ENCODE results near the gene SMOC1.

Gene SMOC1

DNA sequence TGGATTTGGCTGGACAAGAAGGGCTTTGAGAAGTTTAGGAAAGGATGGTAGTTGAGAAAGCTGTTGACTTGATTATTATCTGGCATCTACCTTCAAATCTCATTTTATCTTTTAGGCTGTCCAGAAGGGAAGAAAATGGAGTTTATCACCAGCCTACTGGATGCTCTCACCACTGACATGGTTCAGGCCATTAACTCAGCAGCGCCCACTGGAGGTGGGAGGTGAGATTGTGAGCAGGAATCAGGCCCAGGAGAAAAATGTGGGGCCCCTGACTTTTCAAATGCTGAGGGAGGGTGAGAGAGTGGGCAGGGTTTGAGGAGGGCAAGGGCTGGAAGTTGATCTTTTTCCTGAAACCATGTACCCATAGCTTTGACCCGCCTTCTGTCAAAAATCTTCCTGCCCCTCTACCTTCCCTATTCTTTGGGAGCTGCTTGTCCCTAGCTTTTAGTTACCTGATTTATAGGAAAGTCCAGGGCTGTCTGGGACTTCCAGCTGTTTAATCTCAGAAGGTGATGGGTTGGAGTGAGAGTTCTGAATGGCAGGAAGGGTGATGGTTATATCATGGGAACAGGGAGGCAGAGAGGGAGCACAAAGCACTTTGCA, 134.2 kb downstream of the SMOC1 start:
- DNase-seq = peak; percentile 42 to 46

DNA sequence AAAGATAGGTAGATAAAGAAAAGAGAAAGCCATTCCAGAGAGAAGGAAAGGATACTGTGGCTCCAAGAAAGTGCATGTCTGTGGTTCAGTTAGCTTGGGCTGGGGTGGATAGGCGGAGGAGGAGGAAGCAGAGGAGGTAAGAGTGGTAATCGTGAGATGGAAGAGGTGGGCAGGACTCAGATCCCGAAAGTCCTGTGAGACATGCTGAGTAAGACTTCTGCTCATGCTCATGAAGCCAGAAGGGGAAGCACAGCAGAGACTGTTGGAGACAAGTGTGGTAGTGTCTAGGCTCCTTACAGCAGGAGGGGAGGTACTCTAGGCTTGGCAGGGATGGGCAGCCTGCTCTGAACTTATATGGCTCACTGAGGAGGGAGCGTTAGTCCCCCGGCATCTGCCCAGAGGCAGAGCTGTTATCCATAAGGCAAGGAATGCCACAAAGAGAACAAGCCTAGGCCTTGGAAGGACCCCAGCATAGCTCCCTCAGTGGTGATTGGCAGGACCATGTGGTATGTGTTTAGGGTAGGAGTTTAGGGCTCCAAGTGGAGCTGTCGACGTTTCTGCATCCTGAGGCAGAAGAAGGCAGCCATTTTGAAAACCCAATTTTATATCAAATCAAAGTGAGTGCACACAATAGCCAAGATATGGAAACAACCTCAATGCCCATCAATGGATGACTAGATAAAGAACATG, 135.3 kb downstream of the SMOC1 start:
- no peak for DNase-seq

DNA sequence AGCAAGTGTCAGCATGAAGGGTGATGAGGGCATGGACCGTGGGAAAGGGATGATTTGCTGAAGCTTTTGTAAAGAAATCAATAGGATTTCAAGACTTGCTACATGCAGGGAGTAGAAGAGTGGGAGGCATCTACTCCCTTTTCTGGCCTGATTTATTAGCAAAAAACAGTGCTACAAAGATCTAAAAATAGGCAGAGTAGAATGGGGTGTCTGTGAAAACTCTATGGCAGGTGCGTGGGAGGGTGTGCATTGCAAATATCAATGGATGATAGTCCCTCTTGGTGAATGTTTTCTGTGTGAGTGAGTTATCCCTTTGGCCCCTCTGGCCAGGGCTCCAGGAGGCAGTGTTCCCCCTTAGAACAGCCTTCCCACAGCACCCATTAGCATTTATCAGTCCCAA, 139.0 kb downstream of the SMOC1 start:
- no peak for DNase-seq

DNA sequence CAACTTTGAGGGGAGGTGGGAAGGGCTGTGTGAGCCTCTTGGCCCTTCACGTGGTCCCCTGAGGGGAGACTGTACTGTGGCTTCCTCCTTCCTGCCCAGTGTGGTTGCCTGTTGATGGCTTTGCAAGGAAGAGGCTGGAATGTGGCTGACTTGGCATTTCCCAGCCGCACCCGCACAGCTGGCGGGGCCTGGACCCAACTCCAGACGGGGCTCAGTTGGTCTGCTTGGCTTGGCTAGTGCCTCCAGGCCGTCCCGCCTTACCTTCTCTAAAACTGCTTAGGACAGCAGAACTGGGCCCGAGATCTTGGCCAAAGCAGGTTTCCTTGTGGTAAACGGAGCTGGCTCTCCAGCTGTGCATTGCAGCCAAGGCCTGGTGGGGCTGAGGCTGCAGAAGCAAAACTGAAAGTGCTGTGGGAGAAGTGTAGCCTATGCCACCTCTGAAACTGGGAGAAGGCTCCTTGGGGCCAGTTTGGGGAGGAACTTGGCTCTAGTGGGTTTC, 139.5 kb downstream of the SMOC1 start:
- no peak for DNase-seq

DNA sequence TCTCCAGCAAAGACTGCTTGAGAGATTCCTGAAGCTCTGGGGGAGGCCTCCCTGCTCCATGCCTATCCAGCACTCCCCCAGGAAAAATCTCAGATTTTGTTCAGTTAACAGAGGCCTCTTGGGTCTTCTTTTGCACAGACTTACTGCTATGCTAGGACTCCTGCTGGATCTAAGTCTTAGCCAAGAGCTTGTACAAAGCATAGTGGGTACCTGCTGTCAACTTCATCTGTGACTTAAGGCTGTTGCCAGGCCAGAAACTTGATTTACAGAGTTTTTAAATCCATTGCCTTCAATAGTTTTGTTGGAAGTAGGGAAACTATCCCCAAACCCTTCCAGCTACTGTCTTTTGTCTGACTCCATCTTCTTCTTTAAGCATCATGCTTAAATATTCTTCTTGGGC, 140.5 kb downstream of the SMOC1 start:
- DNase-seq = no peak

DNA sequence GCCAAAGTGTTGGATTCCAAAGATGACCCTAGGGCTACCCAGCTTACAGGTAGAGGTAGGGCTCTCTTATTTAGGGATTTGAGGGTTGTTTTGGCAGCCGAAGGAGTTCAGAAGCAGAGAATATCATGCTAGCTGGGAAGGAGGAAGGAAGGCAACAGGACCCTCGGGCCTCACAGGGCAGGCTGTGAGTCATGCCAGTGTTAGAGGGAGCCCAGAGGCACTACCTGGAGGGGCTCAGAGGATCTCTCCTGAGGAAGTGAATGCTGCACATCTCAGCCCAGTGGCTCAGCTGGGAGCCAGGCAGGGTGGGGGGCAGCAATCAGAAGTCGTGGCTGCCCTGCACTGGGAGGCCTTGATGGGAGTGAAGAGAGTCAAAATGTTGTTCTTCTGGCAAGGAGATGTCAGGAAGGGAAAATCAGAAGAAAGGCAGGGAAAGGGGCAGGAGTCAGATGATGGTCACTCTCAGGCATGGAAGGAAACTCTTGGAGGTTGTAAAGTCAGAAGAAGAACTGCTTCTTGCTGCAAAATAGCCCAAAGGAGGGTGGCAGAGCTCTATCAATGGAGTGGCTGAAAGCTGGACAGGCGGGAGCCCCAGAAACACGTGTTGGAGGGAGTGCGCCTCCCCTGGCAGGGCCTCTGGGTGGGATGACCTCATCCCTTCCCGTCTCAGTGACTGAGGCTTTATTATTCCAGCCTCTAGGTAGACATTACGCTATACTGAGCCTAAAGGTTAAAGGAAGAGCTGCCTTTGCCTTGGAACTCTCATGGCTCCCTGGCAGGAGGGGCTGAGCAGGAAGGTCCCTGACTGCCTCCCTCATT, 141.3 kb downstream of the SMOC1 start:
- no peak for DNase-seq

DNA sequence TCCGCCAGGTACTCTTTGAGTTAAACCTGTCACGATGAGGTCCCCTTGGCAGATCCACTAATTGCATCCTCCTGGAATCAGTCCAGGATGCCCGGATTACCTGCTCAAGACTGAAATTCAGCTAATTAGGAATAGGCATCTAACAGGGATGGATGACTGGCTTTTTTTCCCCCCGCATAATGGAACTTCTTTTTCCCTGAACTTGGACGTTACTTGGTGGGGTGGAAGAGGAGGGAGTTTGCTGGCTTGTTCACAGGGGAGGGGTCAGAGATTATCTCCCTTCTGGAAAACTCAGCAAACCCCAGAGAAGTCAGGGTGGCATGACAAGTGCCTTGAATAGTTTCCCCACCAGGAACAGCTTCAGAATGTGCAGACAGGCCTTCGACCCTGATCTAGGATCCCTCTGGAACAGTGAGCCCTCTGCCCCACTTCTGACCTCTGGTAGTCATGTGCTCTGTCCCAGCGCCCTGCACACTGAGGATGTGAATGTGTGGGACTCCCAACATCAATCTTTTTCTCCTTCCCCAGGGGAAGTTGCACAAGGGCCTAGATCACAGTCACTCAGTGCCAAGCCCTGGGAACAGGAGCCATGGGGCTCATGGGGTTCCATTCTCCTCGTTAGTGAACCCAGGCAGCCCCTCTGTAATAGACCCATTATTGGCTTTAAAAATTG, 142.5 kb downstream of the SMOC1 start:
- DNase-seq = no peak

DNA sequence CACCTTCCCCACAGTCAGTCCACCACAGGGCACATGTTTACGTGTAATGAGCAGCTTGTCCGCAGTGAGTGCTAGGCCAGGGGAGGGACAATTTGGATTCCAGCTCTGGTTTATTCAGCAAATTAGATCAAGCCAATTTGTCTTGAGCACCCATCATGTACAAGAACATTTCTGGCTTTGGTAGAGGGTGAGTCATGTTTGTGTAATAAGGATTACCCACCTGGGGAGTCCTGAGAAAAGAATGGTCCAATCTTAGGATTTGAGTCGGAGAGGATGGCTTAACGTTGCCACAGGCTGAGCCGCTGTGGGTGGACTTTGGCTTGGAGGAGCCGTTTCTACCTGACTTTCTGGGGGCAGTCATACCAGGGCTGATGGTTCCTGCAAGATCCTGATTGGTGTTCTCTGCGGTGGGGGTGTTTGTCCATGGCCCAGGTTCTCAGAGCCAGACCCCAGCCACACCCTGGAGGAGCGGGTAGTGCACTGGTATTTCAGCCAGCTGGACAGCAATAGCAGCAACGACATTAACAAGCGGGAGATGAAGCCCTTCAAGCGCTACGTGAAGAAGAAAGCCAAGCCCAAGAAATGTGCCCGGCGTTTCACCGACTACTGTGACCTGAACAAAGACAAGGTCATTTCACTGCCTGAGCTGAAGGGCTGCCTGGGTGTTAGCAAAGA, 143.7 kb downstream of the SMOC1 start:
- DNase-seq = no peak

DNA sequence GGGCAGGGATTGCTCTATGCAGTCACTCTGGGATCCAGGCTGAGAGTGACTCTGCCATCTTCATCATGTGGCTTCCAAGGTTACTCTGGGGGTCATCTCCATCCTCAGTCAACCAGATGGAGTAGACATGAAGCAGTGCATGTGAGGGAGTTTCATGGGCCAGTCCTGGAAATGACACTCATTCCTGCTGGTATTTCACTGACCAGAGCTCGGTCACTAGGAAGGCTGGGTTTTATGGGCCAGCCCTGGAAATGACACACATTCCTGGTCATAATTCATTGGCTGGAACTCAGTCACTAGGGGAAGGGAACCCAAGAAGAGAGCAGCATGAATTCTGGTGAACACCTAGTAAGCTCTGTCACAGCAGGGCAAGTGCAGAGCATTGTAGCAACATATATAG, 144.7 kb downstream of the SMOC1 start:
- DNase-seq = no peak

DNA sequence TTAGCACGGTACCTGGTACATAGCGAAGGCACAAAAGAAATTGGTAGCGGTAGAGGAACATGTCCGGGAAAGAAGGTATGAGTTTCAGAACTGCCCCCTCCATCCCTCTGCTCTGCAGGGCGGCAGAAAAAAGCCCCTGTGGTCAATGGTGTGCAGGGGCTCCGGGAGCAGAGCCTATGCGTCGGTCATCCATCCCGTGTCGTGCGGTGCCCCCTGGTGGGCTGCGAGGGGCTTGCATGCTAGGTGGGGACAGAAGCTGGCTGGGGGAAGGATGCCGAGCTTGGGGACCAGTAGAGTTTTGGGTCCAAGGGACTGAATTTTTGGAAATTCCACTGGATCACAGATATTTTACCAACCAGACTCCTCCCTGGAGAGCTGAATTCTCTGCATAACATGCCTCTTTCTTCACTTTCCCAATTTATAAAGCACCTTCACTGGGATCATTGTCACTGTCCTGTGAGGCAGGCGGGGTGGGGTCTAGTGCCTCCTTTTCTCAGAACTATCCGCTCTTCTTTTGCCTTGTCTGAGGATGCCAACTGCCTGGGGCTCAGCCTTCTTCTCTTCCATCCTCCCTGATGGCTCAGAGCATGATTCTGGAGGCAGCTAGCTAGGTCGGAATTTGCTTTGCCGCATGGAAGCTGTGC, 148.7 kb downstream of the SMOC1 start:
- DNase-seq = peak; percentile 59 to 86

DNA sequence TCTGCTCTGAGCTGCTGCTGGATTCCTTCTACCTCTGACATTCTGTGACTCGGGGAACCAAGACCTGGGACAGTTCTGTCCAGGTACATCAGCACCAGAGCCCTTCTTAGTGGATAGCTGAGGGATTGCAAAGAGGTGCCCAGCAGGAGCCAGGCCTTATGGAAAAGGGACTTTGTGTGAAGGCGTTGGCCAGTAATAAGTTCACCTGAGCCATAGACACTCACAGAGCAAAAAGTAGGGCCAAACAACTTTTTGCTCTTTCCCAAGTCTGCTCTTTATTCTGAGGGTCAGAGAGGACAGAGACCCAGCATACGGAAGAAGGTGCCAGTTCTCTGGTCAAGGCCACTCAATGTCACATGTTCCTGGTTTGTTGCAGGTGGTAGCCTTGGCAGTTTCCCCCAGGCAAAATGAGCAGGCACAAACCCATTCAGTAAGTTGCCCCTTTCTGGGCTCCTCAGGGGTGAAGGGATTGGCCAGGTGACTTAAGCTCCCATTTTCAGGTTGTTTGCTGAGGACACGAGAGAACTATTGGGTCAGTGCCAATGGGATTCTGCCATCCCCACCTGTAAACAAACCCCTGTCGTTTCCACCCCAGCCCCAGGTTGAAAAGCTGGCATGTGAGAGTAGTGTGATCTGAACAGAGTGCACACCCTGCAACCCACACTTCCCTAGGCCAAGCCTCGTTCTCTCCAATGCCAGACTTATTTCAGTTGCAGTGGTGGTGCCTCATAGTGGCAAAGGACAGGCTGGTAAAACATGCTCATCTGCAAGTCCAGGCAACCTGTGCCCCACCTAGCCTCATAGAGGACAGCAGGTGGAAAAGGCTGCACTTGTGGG, 150.3 kb downstream of the SMOC1 start:
- no peak for DNase-seq

DNA sequence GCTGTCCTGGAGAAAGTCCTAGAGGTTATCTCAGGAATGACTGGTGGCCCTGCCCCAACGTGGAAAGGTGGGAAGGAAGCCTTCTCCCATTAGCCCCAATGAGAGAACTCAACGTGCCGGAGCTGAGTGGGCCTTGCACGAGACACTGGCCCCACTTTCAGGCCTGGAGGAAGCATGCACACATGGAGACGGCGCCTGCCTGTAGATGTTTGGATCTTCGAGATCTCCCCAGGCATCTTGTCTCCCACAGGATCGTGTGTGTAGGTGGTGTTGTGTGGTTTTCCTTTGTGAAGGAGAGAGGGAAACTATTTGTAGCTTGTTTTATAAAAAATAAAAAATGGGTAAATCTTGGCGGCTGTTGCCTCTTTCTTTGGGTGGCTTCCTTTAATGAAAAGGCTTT, 152.8 kb downstream of the SMOC1 start:
- no peak for DNase-seq

DNA sequence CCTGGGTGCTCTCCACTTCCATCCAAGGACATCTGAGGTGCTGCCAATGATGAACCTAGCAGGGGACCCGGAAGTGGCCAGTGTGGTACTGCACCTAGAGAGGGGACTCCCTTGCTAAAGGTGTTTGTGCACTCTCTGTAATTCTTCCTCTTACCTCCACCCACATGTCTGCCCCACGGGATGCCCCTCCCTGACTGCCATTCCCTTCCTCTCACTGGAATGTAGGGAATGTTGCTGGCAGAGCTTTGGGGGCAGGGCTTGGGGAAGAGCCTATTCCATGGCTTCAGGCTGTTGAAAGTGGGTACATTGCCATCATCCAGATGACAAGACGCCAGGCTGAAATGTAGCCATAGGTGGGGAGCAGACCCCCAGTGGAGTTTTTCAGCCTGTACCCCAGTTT, 153.2 kb downstream of the SMOC1 start:
- DNase-seq = no peak

DNA sequence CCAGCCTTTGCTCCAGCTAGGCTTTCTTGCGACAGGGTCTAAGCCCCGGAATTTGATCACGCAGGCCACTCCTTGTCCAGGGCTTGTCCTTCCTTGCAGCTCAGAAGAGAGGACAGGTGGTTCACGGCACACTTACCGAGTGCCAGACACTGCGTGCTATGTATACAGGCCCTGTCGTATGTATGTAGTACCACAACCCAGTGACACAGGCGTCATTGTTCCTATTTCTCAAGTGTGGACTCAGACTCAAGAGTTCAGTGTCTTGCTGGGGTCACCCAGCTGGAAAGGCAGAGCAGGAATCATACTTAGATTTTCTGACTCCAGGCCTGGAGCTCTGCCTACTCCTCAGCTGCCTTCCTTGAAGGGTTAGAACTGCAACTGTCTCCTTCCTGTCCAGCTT, 153.9 kb downstream of the SMOC1 start:
- no peak for DNase-seq

DNA sequence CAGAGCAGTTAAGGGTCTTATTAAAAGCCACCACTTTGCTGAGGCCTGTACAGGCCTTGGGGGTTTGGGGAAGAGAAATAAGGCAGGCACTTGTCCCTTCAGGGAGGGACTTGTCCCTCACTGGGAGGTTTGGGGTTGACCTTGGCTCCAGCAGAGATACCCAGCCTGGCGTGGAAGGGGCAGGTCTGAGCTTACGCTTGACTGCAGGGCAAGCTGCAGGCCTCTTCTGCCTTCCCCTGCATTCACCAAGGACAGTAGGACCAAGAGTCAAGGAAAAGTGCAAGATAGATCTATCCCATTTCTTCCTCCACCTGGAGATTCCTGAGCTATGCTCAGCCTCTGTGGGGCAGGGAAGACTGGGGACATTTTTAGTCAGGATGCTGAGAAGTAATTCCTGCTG, 154.3 kb downstream of the SMOC1 start:
- no peak for DNase-seq

DNA sequence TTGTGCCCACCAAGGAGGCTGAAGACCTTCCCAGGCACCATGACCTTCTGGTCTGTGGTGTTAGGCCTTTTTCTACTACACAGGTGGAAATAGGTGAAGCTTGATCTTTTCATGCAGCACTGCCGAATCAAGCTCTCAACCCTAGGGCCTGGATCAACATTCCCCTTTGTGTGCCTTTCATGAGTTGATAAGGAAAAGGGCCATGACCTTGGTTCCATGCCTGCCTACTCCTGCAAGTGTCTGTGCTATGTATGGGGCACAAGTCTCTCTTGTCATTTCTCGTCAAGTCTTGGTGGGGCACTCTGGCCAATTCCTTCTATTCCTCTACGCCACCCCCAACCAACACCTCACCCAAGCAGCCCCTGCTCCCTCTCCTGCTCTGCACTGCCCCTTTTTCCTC, 155.0 kb downstream of the SMOC1 start:
- no peak for DNase-seq

DNA sequence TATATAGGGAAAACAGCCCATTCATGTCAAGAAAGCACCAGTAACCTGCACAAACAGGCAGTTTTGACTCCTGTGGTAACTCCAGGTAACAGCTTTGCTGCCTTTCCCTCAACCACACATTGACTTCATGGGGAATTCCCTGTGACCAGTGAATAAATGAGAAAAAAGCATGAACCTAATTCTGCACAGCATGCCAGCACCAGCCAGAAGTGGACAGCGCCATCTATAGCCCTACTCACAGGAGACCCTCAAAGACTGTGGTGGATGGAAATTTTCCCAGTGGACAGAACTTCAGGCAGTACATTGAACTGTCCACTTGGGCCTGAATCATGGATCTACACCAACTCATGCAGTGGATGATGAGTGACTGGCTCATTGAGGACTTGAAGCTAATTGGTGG, 157.4 kb downstream of the SMOC1 start:
- peak; percentile 21 to 54 for DNase-seq

DNA sequence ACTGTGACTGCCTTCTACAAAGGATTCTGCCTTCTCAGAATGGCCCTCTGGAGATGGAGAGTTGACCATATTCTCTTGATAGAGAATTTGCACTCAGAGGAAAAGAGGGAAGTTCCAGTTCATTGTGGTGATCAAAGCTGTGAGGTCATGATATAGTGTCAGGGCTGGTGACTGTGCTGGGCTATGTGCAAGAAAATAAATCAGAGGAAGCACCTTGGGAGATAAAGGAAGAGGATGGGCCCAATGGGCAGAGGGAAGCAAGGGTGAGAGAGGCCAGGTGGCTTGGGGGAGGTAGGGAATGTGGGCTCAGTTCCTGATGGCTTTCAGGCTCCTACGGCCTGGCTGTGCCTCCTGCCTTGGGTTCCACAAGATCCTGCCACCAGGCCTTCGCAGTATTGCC, 163.8 kb downstream of the SMOC1 start:
- DNase-seq = no peak

DNA sequence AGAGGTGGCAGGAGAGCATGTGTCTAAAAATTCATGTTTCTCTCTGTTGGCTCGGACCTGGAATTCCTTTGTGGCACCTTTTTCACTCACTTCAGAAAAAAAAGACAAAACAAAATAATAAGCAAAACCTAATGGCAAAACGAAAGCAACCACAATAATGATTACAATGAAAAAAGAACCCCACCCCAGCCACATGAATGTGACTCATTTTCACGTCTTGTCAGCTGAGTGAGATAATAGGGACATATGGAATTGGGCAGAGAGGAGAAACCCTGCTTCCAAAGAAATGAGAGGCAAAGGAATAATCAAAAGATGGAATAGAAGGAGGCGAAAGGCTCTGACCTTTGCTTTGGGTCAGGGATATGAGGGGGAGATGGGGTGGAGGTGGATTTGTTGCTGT, 166.1 kb downstream of the SMOC1 start:
- DNase-seq = no peak

DNA sequence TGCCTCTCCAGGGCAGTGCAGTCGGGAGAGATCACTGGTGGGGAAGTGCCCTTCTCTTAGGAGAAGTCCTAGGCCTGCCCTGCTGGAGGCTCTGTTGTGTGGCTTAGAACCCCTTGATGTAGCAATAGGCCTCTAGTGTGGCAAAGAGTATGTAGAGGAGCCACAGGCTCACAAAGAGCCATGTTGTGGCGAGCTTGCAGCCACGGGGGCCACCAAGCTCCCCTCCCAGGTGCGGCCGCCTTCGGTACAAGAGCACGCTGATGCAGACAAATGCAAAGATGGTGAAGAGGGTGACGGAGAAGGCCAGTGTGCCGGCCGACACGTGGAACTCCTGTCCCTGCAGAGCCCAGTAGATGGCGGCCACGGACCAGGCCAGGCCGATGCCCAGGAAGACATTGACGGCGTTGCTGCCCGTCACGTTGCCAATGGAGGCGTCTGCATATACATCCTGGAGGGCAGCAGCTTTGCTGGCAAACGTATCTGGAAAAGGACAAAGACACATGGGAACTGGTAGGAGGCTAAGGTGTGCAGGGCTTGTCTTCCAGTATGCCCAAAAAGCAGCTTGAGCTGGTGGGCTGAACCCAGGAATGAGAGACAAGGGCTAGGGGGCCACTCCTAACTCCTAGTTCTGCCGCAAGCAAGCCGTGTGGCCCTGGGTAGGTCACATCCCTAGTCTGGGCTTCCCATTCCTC, 166.8 kb downstream of the SMOC1 start:
- DNase-seq = peak; percentile 70 to 92

Measured in NCI-H524 (cell line).